ENCODE data around the gene PUDP.

GRCh38 chrX:7100022-7100421 is 47.9 kb downstream of the PUDP start:
- TF ChIP-seq POLR2AphosphoS5 (IDR thresholded peaks at IDR 0.05; ENCODE audit: borderline replicate concordance, low read depth, low read length), result no peak
- TF ChIP-seq EZH2 (IDR thresholded peaks at IDR 0.05), result no peak
- TF ChIP-seq FOXP2 (optimal IDR thresholded peaks at IDR 0.05; ENCODE audit: control extremely low read depth, extremely low read length, insufficient read depth), result no peak

Data from SK-N-MC (cell line).